GM10266 (cell line): ENCODE results near the gene NBEA.

ENCODE experiments used
- DNase-seq: peaks from one replicate; pipeline ENCODE4 v3.0.0; 2012; ENCODE audit errors: extremely low spot score
- CTCF ChIP-seq: IDR thresholded peaks from 2 replicates; pipeline ENCODE4 v1.5.1; 2012; ENCODE audit warnings: mild to moderate bottlenecking, low read depth; ENCODE audit not compliant: control insufficient read depth, insufficient read depth; ENCODE audit errors: missing control alignments

The NBEA gene

GRCh38 chr13:35266412-35266811 lies 324.3 kb downstream of the NBEA start:
- no peak for DNase-seq
- TF ChIP-seq CTCF: no peak

GRCh38 chr13:35278917-35279316 lies 336.8 kb downstream of the NBEA start:
- TF ChIP-seq CTCF: no peak
- no peak for DNase-seq

- no peak for TF ChIP-seq CTCF
These were observed 337.4 kb downstream of the NBEA start for GRCh38 chr13:35279500-35279899.

GRCh38 chr13:35283856-35284255 lies 341.8 kb downstream of the NBEA start:
- TF ChIP-seq CTCF: no peak
- DNase-seq: no peak

More at GRCh38 chr13:35279500-35279899, 337.4 kb downstream of the NBEA start:
- DNase-seq: no peak

GRCh38 chr13:35285677-35286076 lies 343.6 kb downstream of the NBEA start:
- DNase-seq: no peak
- TF ChIP-seq CTCF: no peak

- no peak for TF ChIP-seq CTCF
- no peak for DNase-seq
These were observed 350.3 kb downstream of the NBEA start for GRCh38 chr13:35292329-35292728.

- TF ChIP-seq CTCF: no peak
- DNase-seq: no peak
These were observed 351.6 kb downstream of the NBEA start for GRCh38 chr13:35293579-35294226.
